Peyer's patch (tissue), 4 donors: ENCODE measurements around the gene A1CF.
"Not testable (repeated sequence)": the region's sequence is repeated elsewhere in the genome, so short reads cannot be mapped to it uniquely, and the experiment has no call there.

Source experiments
- POLR2A ChIP-seq, 2 donors: fragments of 450-650 bp; IDR thresholded peaks; one replicate each; pipeline ENCODE4 v1.5.1; 2017; ENCODE audit warnings: antibody characterized with exemption in 2 of 2, mild to moderate bottlenecking in 2 of 2, moderate library complexity in 2 of 2
- TF ChIP-seq, protein P1 (sequence below), 6 experiments: fragments of 450-650 bp in 4 of 6; fragments of 200-600 bp in 2 of 6; sonication (generic) in 1 of 6; IDR thresholded peaks; one replicate each; pipeline ENCODE4 v1.5.1; 2017 to 2019; ENCODE audit warnings: antibody characterized with exemption in 6 of 6, mild to moderate bottlenecking in 3 of 6, moderate library complexity in 1 of 6

- not testable (repeated sequence) for TF ChIP-seq POLR2A (IDR thresholded peaks at IDR 0.05)
- TF ChIP-seq, protein P1, sequence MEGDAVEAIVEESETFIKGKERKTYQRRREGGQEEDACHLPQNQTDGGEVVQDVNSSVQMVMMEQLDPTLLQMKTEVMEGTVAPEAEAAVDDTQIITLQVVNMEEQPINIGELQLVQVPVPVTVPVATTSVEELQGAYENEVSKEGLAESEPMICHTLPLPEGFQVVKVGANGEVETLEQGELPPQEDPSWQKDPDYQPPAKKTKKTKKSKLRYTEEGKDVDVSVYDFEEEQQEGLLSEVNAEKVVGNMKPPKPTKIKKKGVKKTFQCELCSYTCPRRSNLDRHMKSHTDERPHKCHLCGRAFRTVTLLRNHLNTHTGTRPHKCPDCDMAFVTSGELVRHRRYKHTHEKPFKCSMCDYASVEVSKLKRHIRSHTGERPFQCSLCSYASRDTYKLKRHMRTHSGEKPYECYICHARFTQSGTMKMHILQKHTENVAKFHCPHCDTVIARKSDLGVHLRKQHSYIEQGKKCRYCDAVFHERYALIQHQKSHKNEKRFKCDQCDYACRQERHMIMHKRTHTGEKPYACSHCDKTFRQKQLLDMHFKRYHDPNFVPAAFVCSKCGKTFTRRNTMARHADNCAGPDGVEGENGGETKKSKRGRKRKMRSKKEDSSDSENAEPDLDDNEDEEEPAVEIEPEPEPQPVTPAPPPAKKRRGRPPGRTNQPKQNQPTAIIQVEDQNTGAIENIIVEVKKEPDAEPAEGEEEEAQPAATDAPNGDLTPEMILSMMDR (IDR thresholded peaks at IDR 0.05) = not testable (repeated sequence)
These were observed 4.4 kb downstream of the A1CF start for GRCh38 chr10:50881046-50881445.
